Activated CD4-positive, CD25-positive, alpha-beta regulatory T cell treated with anti-CD3 and anti-CD28 coated beads, Interleukin-2, amount 50 U/mL, for 24 hours (primary cell): Measurements from ENCODE around the gene CSHL1.
"Not testable (repeated sequence)": the region's sequence is repeated elsewhere in the genome, so short reads cannot be mapped to it uniquely, and the experiment has no call there.

Experiments used
- ATAC-seq, 2 donors: fragments of 150-1000 bp; cut with Tn5 transposase; one replicate each; pipeline ENCODE4 v1.10.0; 2021; ENCODE audit warnings: mild to moderate bottlenecking in 1 of 2, moderate library complexity in 1 of 2

CSHL1 gene

DNA sequence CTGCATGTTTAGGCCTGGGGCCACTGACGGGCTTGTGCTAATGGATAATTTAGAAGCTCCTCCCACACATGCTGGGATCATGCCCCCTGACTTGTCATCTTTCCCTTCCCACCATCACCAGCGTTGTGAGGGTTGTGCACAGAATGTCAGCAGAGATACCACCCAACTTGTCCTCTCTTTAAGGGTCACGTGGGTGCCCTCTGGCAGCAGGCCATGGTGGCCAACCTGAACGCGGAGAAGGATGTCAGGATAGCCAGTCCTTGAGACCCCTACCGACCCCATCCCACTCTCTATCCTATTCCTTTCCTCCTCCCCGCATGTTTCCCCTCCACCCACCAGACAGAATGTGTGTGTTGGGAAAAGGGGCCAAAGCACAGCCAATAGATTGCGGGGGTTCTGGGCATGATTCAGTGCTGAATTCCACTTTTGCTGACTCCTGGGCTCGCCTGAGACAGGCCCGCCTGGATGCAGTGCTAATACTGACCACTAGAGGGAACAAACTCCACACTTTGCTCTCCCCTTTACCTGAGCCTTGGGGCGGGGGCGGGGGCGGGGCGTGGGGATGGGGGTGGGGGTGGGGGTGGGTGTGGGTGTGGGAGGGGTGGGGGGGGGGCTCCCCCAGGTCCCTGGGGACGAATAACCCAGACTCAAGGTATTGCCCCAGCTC is 29.0 kb downstream of the CSHL1 start, which contains the start of gene GH2:
GH2 (minus strand) TSS at position 10 of the 667 bp plus-strand sequence. CDS start 143 bp downstream, outside the sequence.
- peak; percentile 70 to 83 for ATAC-seq

- ATAC-seq, result not testable (repeated sequence)
Measured at GRCh38 chr17:63881337-63881736, 29.7 kb downstream of the CSHL1 start.

- ATAC-seq, result no peak
Measured at GRCh38 chr17:63880706-63881105, 30.4 kb downstream of the CSHL1 start.

- ATAC-seq, result not testable (repeated sequence)
Measured at GRCh38 chr17:63878413-63878812, 32.6 kb downstream of the CSHL1 start.

GRCh38 chr17:63874693-63875092 is 36.4 kb downstream of the CSHL1 start:
- not testable (repeated sequence) for ATAC-seq

- not testable (repeated sequence) for ATAC-seq
Measured at GRCh38 chr17:63874061-63874626, 36.9 kb downstream of the CSHL1 start.

- not testable (repeated sequence) for ATAC-seq
Measured at GRCh38 chr17:63873577-63873976, 37.5 kb downstream of the CSHL1 start, which contains the start of gene CSH2. CSH2 (minus strand) TSS chr17:63873677; CDS start chr17:63873614, 63 bp downstream.

DNA sequence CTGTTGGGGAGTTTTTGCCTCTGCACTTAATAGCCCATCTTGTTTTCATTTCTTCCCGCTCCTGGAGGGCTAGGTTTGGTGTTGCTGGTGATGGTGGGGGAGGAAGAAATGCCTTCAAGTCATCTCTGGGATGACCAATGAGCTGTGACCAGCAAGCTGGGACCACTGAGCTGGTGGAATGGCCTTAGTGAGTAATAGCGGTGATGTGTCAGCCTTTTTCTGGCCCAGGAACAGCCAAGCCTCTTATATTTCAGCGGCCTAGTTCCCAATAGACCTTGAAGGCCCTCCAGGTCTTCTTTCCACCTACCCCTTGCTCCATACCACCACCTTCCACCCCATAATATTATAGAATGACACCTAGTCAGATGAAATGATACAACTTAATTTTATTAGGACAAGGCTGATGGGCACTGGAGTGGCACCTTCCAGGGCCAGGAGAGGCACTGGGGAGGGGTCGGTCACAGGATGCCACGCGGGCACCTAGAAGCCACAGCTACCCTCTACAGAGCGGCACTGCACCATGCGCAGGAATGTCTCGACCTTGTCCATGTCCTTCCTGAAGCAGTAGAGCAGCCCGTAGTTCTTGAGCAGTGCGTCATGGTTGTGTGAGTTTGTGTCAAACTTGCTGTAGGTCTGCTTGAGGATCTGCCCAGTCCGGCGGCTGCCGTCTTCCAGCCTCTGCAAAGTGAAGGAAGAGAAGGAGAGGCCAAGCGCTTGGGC is 39.3 kb downstream of the CSHL1 start:
- not testable (repeated sequence) for ATAC-seq

- not testable (repeated sequence) for ATAC-seq
Measured at GRCh38 chr17:63870292-63870665, 40.8 kb downstream of the CSHL1 start.

- not testable (repeated sequence) for ATAC-seq
Measured at GRCh38 chr17:63869491-63870291, 41.4 kb downstream of the CSHL1 start.

GRCh38 chr17:63866625-63867024 is 44.4 kb downstream of the CSHL1 start:
- ATAC-seq, result not testable (repeated sequence)
